ENCODE data around the gene EIF4E1B. TPM values are rescaled to one million over a fixed set of nuclear protein-coding genes. Genes with fewer than 3 reads are reported as not detected.

The EIF4E1B gene
- total RNA-seq, 4 donors from 2014 or later, result not detected

GRCh38 chr5:176665517-176665916 lies 35.0 kb downstream of the EIF4E1B start:
- 87 to 88% methylated on average over 6 of the region's 6 CpGs for WGBS, 2 donors
- TF ChIP-seq CTCF (IDR thresholded peaks at IDR 0.05) (no peak), POLR2A (IDR thresholded peaks at IDR 0.05) (no peak)
- no peak for DNase-seq (ENCODE audit: low spot score in 2 of 2)
- intact Hi-C loops (cut with DNase I; ENCODE audit: low total_unique reads), result loop anchor here (10.0 kb wide), 1 partner anchor 289 kb away; no protein-coding TSS in a partner anchor
- no peak overlapping the region for H3K4me3 ChIP-seq (ENCODE audit: low read depth, poor library complexity, severe bottlenecking)

- TF ChIP-seq POLR2A (IDR thresholded peaks at IDR 0.05), result no peak
- TF ChIP-seq CTCF (IDR thresholded peaks at IDR 0.05), result no peak
- intact Hi-C loops (cut with DNase I; ENCODE audit: low total_unique reads), result loop anchor here (10.0 kb wide), 1 partner anchor 287 kb away; no protein-coding TSS in a partner anchor
- no peak overlapping the region for H3K4me3 ChIP-seq (ENCODE audit: low read depth, poor library complexity, severe bottlenecking)
- DNase-seq (ENCODE audit: low spot score in 2 of 2), result no peak
- 68 to 70% methylated on average over 7 of the region's 7 CpGs for WGBS, 2 donors
These were observed 37.2 kb downstream of the EIF4E1B start for GRCh38 chr5:176667637-176668036.

GRCh38 chr5:176670449-176670848 lies 40.0 kb downstream of the EIF4E1B start:
- no peak overlapping the region for H3K4me3 ChIP-seq (ENCODE audit: low read depth, poor library complexity, severe bottlenecking)
- intact Hi-C loops (cut with DNase I; ENCODE audit: low total_unique reads), result no loop called here
- 64 to 68% methylated on average over 8 of the region's 8 CpGs for WGBS, 2 donors
- TF ChIP-seq CTCF (IDR thresholded peaks at IDR 0.05), result no peak
- TF ChIP-seq POLR2A (IDR thresholded peaks at IDR 0.05), result no peak
- no peak for DNase-seq (ENCODE audit: low spot score in 2 of 2)

- TF ChIP-seq POLR2A (IDR thresholded peaks at IDR 0.05), result no peak
- TF ChIP-seq CTCF (IDR thresholded peaks at IDR 0.05), result no peak
- H3K4me3 ChIP-seq (ENCODE audit: low read depth, poor library complexity, severe bottlenecking), result no peak overlapping the region
- WGBS, 2 donors, result 67 to 74% methylated on average over 4 of the region's 4 CpGs
- intact Hi-C loops (cut with DNase I; ENCODE audit: low total_unique reads), result no loop called here
- no peak for DNase-seq (ENCODE audit: low spot score in 2 of 2)
These were observed 40.9 kb downstream of the EIF4E1B start for GRCh38 chr5:176671399-176671798.

GRCh38 chr5:176671890-176672747 lies 41.6 kb downstream of the EIF4E1B start:
- DNase-seq (ENCODE audit: low spot score in 2 of 2), result no peak
- intact Hi-C loops (cut with DNase I; ENCODE audit: low total_unique reads), result no loop called here
- no peak for TF ChIP-seq POLR2A (IDR thresholded peaks at IDR 0.05)
- TF ChIP-seq CTCF (IDR thresholded peaks at IDR 0.05), result no peak
- H3K4me3 ChIP-seq (ENCODE audit: low read depth, poor library complexity, severe bottlenecking), result no peak overlapping the region
- WGBS, 2 donors, result 54 to 60% methylated on average over 17 to 18 of the region's 18 CpGs

Data from lower leg skin (tissue), 4 donors.